H1 (cell line): Measurements from ENCODE around the gene CX3CR1. TPM values are rescaled to one million over a fixed set of nuclear protein-coding genes. Genes with fewer than 3 reads are reported as not detected.

Source experiments
- BRCA1 ChIP-seq: IDR thresholded peaks from 2 replicates; pipeline ENCODE4 v1.6.1; 2012; ENCODE audit warnings: low read depth, low read length, improper control_type of control experiment
- CHD1 ChIP-seq: IDR thresholded peaks from 2 replicates; pipeline ENCODE4 v1.6.1; 2012; ENCODE audit warnings: low read depth, low read length, improper control_type of control experiment
- CHD7 ChIP-seq: fragments of 300-600 bp; sonication (generic); IDR thresholded peaks from 2 replicates; pipeline ENCODE4 v1.7.1; 2012; ENCODE audit warnings: low read length, moderate library complexity, mild to moderate bottlenecking, inconsistent platforms; ENCODE audit not compliant: insufficient replicate concordance
- polyA plus RNA-seq, 7 experiments: library from polyadenylated mRNA; depleted of rRNA in 3 of 7; stranded (reverse) in 5 of 7; unstranded in 2 of 7; fragments of >200 nt in 5 of 7; fragments of 200-250 nt in 2 of 7; gene quantifications; 1 replicate in 5 of 7; 2 replicates in 1 of 7; 4 replicates in 1 of 7; pipeline versions ENCODE4 v1.2.1 to v1.2.3, GENCODE V29; 2011 to 2013; ENCODE audit warnings: missing spikeins in 2 of 7, mixed read lengths in 2 of 7
- total RNA-seq: library from RNA; stranded (reverse); fragmentation: NEBNext Ultra II Directional; extraction: Animal tissue kit (Norgen Biotek cat#: 25700); gene quantifications from 2 replicates; pipeline ENCODE4 v1.2.1, GENCODE V29; 2021

The CX3CR1 gene
- total and polyA plus RNA-seq, 2 of the 8 experiments (the other 6 are each of a cell fraction or from before 2014, with no cell fraction given), result 0.08 TPM; not detected in 1

DNA sequence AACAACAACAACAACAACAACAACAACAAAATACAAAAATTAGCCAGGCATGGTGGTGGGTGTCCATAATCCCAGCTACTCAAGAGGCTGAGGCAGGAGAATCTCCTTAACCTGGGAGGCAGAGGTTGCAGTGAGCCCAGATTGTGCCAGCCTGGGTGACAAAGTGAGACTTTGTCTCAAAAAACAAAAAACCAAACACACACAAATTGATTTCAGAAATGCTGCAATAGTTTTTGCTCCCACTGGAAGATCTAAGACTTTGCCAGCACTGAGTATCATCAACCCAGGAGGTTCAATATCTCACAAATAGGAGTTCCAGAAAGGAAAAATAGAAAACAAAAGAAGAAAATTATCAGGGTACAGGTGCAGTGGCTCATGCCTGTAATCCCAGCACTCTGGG is 33.5 kb upstream of the CX3CR1 start (continued):
- TF ChIP-seq CHD7, result no peak
- TF ChIP-seq CHD1, result no peak
- TF ChIP-seq BRCA1, result no peak
